HepG2 (cell line): ENCODE data around the gene NELFB. TPM values are rescaled to one million over a fixed set of nuclear protein-coding genes. Genes with fewer than 3 reads are reported as not detected.
A peak's percentile ranks its signal among the peaks of the same experiment; 100 is the strongest.

Experiments used
- AGO2 ChIP-seq: fragments of 200-400 bp; formaldehyde crosslinking; optimal IDR thresholded peaks from 2 replicates; pipeline ENCODE3; 2017; ENCODE audit warnings: mild to moderate bottlenecking, low read depth, low read length, moderate library complexity
- ATAD3A ChIP-seq: sonication (generic); formaldehyde crosslinking; IDR thresholded peaks from 2 replicates; pipeline ENCODE4 v1.4.0; 2020; ENCODE audit warnings: missing genetic modification reagents
- E2F5 ChIP-seq: sonication (generic); formaldehyde crosslinking; conservative IDR thresholded peaks from 2 replicates; pipeline ENCODE4 v1.4.0; 2020; ENCODE audit warnings: missing genetic modification reagents
- FLYWCH1 ChIP-seq: sonication (generic); formaldehyde crosslinking; IDR thresholded peaks from 2 replicates; pipeline ENCODE4 v1.8.1; 2023; ENCODE audit warnings: mild to moderate bottlenecking, missing genetic modification reagents
- FOXP1 ChIP-seq, 2 experiments: fragments of 450-650 bp in 1 of 2; IDR thresholded peaks; 2 replicates each; pipeline ENCODE4 v1.6.1; 2017 to 2018; ENCODE audit warnings: antibody characterized with exemption in 1 of 2
- GTF3A ChIP-seq: sonication (generic); formaldehyde crosslinking; conservative IDR thresholded peaks from 2 replicates; pipeline ENCODE4 v1.4.0; 2020; ENCODE audit warnings: mild to moderate bottlenecking, missing genetic modification reagents
- IRX3 ChIP-seq: sonication (generic); formaldehyde crosslinking; IDR thresholded peaks from 2 replicates; pipeline ENCODE4 v1.8.1; 2023; ENCODE audit warnings: mild to moderate bottlenecking, low read depth, missing genetic modification reagents, borderline replicate concordance
- KLF15 ChIP-seq: sonication (generic); formaldehyde crosslinking; IDR thresholded peaks from 2 replicates; pipeline ENCODE4 v1.8.1; 2023; ENCODE audit warnings: borderline replicate concordance, mild to moderate bottlenecking, inconsistent platforms, missing genetic modification reagents, mixed read lengths
- KMT2B ChIP-seq: IDR thresholded peaks from 2 replicates; pipeline ENCODE4 v1.6.1; 2016; ENCODE audit warnings: missing genetic modification reagents, missing compliant biosample characterization
- NKX3-1 ChIP-seq: sonication (generic); formaldehyde crosslinking; IDR thresholded peaks from 2 replicates; pipeline ENCODE4 v1.5.0; 2020; ENCODE audit warnings: missing genetic modification reagents
- PHB2 ChIP-seq: fragments of 450-650 bp; IDR thresholded peaks from 2 replicates; pipeline ENCODE4 v1.6.1; 2018; ENCODE audit not compliant: partially characterized antibody
- PHF21A ChIP-seq: sonication (generic); formaldehyde crosslinking; IDR thresholded peaks from 2 replicates; pipeline ENCODE4 v1.5.0; 2020; ENCODE audit warnings: mild to moderate bottlenecking, missing genetic modification reagents
- RFX1 ChIP-seq: fragments of 450-650 bp; IDR thresholded peaks from 2 replicates; pipeline ENCODE4 v1.6.1; 2017
- RFX3 ChIP-seq: IDR thresholded peaks from 2 replicates; pipeline ENCODE4 v1.6.1; 2016; ENCODE audit warnings: missing biosample characterization, missing genetic modification reagents
- SNAI1 ChIP-seq: sonication (generic); formaldehyde crosslinking; IDR thresholded peaks from 2 replicates; pipeline ENCODE4 v1.5.0; 2020; ENCODE audit warnings: mild to moderate bottlenecking, missing genetic modification reagents, borderline replicate concordance
- TAF1 ChIP-seq: sonication (generic); formaldehyde crosslinking; IDR thresholded peaks from 2 replicates; pipeline ENCODE4 v1.4.0; 2020; ENCODE audit warnings: missing genetic modification reagents
- ZBTB20 ChIP-seq: sonication (generic); formaldehyde crosslinking; IDR thresholded peaks from 2 replicates; pipeline ENCODE4 v1.8.1; 2023; ENCODE audit warnings: missing genetic modification reagents, low read depth, mild to moderate bottlenecking, borderline replicate concordance
- ZFAT ChIP-seq: sonication (generic); formaldehyde crosslinking; conservative IDR thresholded peaks from 2 replicates; pipeline ENCODE4 v1.8.1; 2023; ENCODE audit warnings: missing genetic modification reagents, inconsistent platforms
- ZNF224 ChIP-seq: sonication (generic); formaldehyde crosslinking; IDR thresholded peaks from 2 replicates; pipeline ENCODE4 v1.5.0; 2020; ENCODE audit warnings: mild to moderate bottlenecking, missing genetic modification reagents
- ZNF33A ChIP-seq: sonication (generic); formaldehyde crosslinking; IDR thresholded peaks from 2 replicates; pipeline ENCODE4 v1.5.1; 2020; ENCODE audit warnings: missing genetic modification reagents, mild to moderate bottlenecking, moderate library complexity, borderline replicate concordance
- ZNF547 ChIP-seq: sonication (generic); formaldehyde crosslinking; IDR thresholded peaks from 2 replicates; pipeline ENCODE4 v1.5.1; 2020; ENCODE audit warnings: mild to moderate bottlenecking, missing genetic modification reagents
- ZNF672 ChIP-seq: sonication (generic); formaldehyde crosslinking; IDR thresholded peaks from 2 replicates; pipeline ENCODE4 v1.8.1; 2022; ENCODE audit warnings: missing genetic modification reagents
- ZNF7 ChIP-seq: IDR thresholded peaks from 2 replicates; pipeline ENCODE4 v1.6.1; 2016; ENCODE audit warnings: missing biosample characterization, missing genetic modification reagents
- polyA plus RNA-seq, 8 experiments: library from polyadenylated mRNA; depleted of rRNA in 3 of 8; stranded (reverse) in 7 of 8; unstranded in 1 of 8; fragments of >200 nt; fragmentation: Illumina TruSeq in 4 of 8; extraction: Trizol in 4 of 8; gene quantifications; 2 replicates each; pipeline versions ENCODE4 v1.2.1 to v1.2.3, GENCODE V29; 2011 to 2016; ENCODE audit warnings: low read depth in 4 of 8, missing spikeins in 1 of 8, mixed read lengths in 1 of 8; ENCODE audit not compliant: insufficient read depth in 1 of 8
- total RNA-seq, 5 experiments: library from RNA; depleted of rRNA; stranded (reverse); fragments of >200 nt; fragmentation: Illumina TruSeq; extraction: Trizol; gene quantifications; 2 replicates each; pipeline ENCODE4 v1.2.3, GENCODE V29; 2016; ENCODE audit warnings: low read depth in 1 of 5
- TF ChIP-seq, protein P1 (sequence below): sonication (generic); formaldehyde crosslinking; IDR thresholded peaks from 2 replicates; pipeline ENCODE4 v1.4.0; 2020; ENCODE audit warnings: mild to moderate bottlenecking, low read depth, missing genetic modification reagents
- TF ChIP-seq, protein P2 (sequence below): sonication (generic); formaldehyde crosslinking; IDR thresholded peaks from 2 replicates; pipeline ENCODE4 v1.4.0; 2020; ENCODE audit warnings: mild to moderate bottlenecking, missing genetic modification reagents
- TF ChIP-seq, protein P3 (sequence below): sonication (generic); formaldehyde crosslinking; IDR thresholded peaks from 2 replicates; pipeline ENCODE4 v1.5.0; 2020; ENCODE audit warnings: missing genetic modification reagents

Gene NELFB
- total and polyA plus RNA-seq, 2 of the 13 experiments (the other 11 are each of a cell fraction or from before 2014, with no cell fraction given) = 26.5 to 45.8 TPM

DNA sequence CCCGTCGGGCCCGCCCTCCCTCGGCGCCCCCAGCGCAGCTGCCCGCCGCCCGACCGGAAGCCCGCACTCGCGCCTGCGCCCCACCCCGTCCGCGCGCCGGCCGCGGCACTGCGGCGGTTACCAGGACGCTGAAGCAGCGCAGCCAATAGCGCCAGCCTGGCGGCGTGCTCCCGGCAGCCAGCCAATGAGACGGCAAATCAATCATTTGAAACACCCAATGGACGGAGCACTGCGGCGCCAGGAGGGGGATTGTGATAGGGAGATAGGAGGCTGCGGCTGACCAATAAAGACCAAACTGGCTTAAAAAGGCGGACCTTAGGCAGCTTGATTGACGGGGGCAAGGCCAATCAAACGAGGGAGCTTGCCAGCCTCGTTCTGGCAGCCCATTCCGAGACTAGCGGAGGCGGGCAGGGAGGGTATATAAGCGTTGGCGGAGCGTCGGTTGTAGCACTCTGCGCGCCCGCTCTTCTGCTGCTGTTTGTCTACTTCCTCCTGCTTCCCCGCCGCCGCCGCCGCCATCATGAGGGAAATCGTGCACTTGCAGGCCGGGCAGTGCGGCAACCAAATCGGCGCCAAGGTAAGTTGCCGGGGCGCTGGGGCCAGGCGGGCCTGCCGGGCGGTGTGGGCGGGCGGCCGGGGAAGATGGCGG lies 14.2 kb upstream of the NELFB start, which contains the start of gene TUBB4B (continued):
- peak; percentile 80; the same call in 1 of the 2 replicates for TF ChIP-seq RFX1
- no peak for TF ChIP-seq FOXP1 (IDR thresholded peaks at IDR 0.05)
- no peak for TF ChIP-seq FOXP1 (CRISPR knock-in tag; IDR thresholded peaks at IDR 0.05)
- TF ChIP-seq, protein P1, sequence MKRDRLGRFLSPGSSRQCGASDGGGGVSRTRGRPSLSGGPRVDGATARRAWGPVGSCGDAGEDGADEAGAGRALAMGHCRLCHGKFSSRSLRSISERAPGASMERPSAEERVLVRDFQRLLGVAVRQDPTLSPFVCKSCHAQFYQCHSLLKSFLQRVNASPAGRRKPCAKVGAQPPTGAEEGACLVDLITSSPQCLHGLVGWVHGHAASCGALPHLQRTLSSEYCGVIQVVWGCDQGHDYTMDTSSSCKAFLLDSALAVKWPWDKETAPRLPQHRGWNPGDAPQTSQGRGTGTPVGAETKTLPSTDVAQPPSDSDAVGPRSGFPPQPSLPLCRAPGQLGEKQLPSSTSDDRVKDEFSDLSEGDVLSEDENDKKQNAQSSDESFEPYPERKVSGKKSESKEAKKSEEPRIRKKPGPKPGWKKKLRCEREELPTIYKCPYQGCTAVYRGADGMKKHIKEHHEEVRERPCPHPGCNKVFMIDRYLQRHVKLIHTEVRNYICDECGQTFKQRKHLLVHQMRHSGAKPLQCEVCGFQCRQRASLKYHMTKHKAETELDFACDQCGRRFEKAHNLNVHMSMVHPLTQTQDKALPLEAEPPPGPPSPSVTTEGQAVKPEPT (CRISPR knock-in tag) = no peak; the same call in 1 of the 2 replicates
- TF ChIP-seq, protein P2, sequence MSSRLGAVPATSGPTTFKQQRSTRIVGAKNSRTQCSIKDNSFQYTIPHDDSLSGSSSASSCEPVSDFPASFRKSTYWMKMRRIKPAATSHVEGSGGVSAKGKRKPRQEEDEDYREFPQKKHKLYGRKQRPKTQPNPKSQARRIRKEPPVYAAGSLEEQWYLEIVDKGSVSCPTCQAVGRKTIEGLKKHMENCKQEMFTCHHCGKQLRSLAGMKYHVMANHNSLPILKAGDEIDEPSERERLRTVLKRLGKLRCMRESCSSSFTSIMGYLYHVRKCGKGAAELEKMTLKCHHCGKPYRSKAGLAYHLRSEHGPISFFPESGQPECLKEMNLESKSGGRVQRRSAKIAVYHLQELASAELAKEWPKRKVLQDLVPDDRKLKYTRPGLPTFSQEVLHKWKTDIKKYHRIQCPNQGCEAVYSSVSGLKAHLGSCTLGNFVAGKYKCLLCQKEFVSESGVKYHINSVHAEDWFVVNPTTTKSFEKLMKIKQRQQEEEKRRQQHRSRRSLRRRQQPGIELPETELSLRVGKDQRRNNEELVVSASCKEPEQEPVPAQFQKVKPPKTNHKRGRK (CRISPR knock-in tag) = no peak
- no peak for TF ChIP-seq FLYWCH1 (CRISPR knock-in tag)
- TF ChIP-seq ZNF33A (CRISPR knock-in tag) = no peak
- peak; percentile 45 for TF ChIP-seq E2F5 (CRISPR knock-in tag)
- TF ChIP-seq ATAD3A = 0 out of 2 replicates have a peak, but pooled peaks have one; percentile 66
- TF ChIP-seq ZFAT (CRISPR knock-in tag) = 0 out of 2 replicates have a peak, but pooled peaks have one; percentile 4
- TF ChIP-seq KMT2B (CRISPR knock-in tag) = peak; percentile 17; the same call in 1 of the 2 replicates
- no peak for TF ChIP-seq ZNF7
- peak; percentile 67; the same call in 1 of the 2 replicates for TF ChIP-seq ZNF672 (CRISPR knock-in tag)
- TF ChIP-seq PHB2 = no peak
- peak; percentile 63; the same call in 1 of the 2 replicates for TF ChIP-seq ZBTB20 (CRISPR knock-in tag)
- no peak for TF ChIP-seq ZNF547 (CRISPR knock-in tag)
- TF ChIP-seq SNAI1 (CRISPR knock-in tag) = peak; percentile 11; the same call in 1 of the 2 replicates
- TF ChIP-seq NKX3-1 = peak; percentile 74; the same call in 1 of the 2 replicates
- TF ChIP-seq, protein P3, sequence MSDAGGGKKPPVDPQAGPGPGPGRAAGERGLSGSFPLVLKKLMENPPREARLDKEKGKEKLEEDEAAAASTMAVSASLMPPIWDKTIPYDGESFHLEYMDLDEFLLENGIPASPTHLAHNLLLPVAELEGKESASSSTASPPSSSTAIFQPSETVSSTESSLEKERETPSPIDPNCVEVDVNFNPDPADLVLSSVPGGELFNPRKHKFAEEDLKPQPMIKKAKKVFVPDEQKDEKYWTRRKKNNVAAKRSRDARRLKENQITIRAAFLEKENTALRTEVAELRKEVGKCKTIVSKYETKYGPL (CRISPR knock-in tag) = 0 out of 2 replicates have a peak, but pooled peaks have one; percentile 54
- peak; percentile 76; the same call in 1 of the 2 replicates for TF ChIP-seq KLF15
- TF ChIP-seq PHF21A = no peak; the same call in 1 of the 2 replicates
- TF ChIP-seq RFX3 = no peak
- peak; percentile 88; the same call in 1 of the 2 replicates for TF ChIP-seq IRX3 (CRISPR knock-in tag)
- no peak for TF ChIP-seq AGO2
- peak; percentile 97 for TF ChIP-seq TAF1 (CRISPR knock-in tag)
- peak; percentile 59; the same call in 1 of the 2 replicates for TF ChIP-seq ZNF224 (CRISPR knock-in tag)
- TF ChIP-seq GTF3A (CRISPR knock-in tag) = no peak
